EH (cell line): ENCODE data around the gene ZNF746.

Experiments
- DNase-seq: peaks from one replicate; pipeline ENCODE4 v3.0.0-alpha.2; 2015; ENCODE audit warnings: low read depth

ZNF746 gene

DNA sequence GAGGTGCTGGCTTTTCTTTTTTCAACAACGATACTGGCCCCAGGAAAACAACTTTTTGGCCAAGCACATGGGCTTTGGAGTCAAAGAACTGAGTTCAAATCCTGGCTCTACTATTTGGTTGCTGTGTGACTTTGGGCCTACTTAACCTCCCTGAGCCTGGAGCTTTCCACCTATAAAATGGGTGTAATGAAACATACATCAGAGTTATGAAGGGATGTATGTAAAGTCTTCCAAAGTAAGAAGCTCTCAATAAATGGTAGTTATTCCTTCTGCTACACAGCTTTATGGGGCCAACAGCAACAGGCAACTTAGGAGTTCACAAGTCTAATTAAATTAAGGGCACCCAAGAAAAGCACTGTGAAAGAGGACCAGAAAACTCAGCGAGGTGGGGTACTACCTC, 69.7 kb downstream of the ZNF746 start:
- no peak for DNase-seq

DNA sequence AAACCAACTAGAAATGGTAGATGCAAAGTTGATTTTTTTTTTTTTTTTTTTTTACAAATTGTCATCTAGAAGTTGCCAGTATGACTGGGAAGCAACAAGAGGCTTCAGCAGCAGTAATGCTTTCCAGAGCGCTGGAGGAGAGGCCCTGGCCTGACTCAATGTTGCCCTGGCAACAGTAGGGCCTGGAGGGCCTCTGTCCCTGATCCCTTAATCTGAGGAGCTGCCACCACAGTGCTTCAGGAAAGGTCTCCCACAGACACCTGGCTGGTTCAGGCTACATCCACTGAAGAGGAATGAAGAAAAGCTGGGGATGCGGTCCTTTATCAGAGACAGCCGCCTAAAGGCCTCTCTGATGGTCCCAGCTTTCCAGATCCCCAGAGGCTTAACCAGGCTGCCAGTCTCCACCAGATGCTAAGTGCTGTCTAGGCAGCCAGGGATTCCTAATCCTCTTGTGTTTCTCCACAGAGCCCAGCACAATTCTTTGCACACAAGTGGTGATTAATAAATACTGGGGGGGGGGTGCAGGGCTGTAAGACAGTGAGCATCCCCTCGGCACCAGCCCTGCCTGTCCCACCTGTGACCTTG, 70.4 kb downstream of the ZNF746 start:
- DNase-seq: peak; percentile 9

DNA sequence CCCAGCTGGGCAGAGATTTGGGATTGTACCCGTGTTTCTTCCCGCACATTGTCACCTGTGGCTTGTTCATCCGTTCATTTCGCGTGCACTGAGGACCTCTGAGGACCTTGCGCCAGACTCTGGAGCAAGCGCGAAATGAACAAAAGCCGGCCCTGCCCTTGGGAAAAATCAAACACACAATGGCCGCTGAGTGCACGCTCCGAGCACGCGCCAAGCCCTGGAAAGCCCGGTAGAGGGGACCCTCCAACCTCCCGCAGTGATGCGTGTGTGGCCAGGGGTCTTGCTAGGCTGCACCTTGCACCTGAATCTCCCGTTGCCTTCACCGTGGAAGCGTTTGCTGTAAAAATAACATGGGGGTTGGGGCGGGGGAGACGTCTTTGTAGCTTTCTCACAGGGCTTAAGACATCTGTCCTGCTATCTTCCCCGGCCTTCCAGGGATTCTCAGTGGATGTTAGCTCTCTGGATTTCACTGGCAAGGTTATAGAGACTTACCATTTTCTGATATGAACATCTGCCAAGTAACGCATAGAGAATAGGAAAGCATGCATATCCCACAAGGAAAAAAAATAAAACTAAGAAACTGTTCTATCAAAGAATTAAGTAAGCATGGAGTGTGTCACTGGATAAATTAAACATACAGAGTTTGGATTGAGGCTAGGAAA, 74.0 kb downstream of the ZNF746 start:
- DNase-seq: no peak

- no peak for DNase-seq
Observed at GRCh38 chr7:149422914-149423301, 74.7 kb downstream of the ZNF746 start.
